Mucosa of stomach (tissue), 1 donor: ENCODE measurements around the gene CLC.
"Not testable (repeated sequence)": the region's sequence is repeated elsewhere in the genome, so short reads cannot be mapped to it uniquely, and the experiment has no call there.

Experiments used
- H3K27me3 ChIP-seq: one replicate; pipeline ENCODE4 v1.7.0; 2013; ENCODE audit warnings: mild to moderate bottlenecking, low read length; ENCODE audit not compliant: control insufficient read depth, insufficient read depth
- H3K36me3 ChIP-seq: one replicate; pipeline ENCODE4 v1.7.0; 2013; ENCODE audit warnings: low read length; ENCODE audit not compliant: control insufficient read depth, insufficient read depth
- H3K4me1 ChIP-seq: one replicate; pipeline ENCODE4 v1.7.0; 2013; ENCODE audit warnings: mild to moderate bottlenecking, low read length; ENCODE audit not compliant: control insufficient read depth, insufficient read depth
- H3K4me3 ChIP-seq: one replicate; pipeline ENCODE4 v1.7.0; 2013; ENCODE audit warnings: low read length
- H3K9ac ChIP-seq: one replicate; pipeline ENCODE4 v1.7.0; 2013; ENCODE audit warnings: mild to moderate bottlenecking, low read length, moderate library complexity
- H3K9me3 ChIP-seq: one replicate; pipeline ENCODE4 v1.7.0; 2013; ENCODE audit warnings: mild to moderate bottlenecking, low read length, moderate library complexity; ENCODE audit not compliant: control insufficient read depth
- donor health status: Pancreatic carcinoma.

CLC gene

GRCh38 chr19:39737891-39738290, at the start of gene CLC:
Gene CLC (minus strand): TSS chr19:39738029. CDS start chr19:39737952, 77 bp downstream.
- Histone ChIP-seq H3K9ac (no peak within 1 kb of the TSS), H3K9me3 (no peaks in the 10 kb centered on the region), H3K27me3 (no peaks in the 10 kb centered on the region), H3K36me3 (no peaks in the 10 kb centered on the region), H3K4me1 (no peaks in the 10 kb centered on the region), H3K4me3 (no peak within 1 kb of the TSS)

- Histone ChIP-seq H3K9ac (no peak overlapping the region), H3K36me3 (no peaks in the 10 kb centered on the region), H3K4me1 (no peaks in the 10 kb centered on the region), H3K9me3 (no peaks in the 10 kb centered on the region), H3K27me3 (peaks cover 4% of the 10 kb centered on the region), H3K4me3 (no peak overlapping the region)
These were observed 43.1 kb upstream of the CLC start for GRCh38 chr19:39780894-39781293.

GRCh38 chr19:39778763-39779162, 40.9 kb upstream of the CLC start, which contains the start of gene LEUTX:
Gene LEUTX (plus strand): TSS chr19:39778854. CDS start chr19:39778921, 67 bp downstream.
- H3K27me3 ChIP-seq, result no peaks in the 10 kb centered on the region
- H3K9me3 ChIP-seq, result no peaks in the 10 kb centered on the region
- H3K4me3 ChIP-seq, result no peak within 1 kb of the TSS
- H3K9ac ChIP-seq, result no peak within 1 kb of the TSS
- no peaks in the 10 kb centered on the region for H3K4me1 ChIP-seq
- H3K36me3 ChIP-seq, result no peaks in the 10 kb centered on the region

- no peaks in the 10 kb centered on the region for H3K9me3 ChIP-seq
- H3K27me3 ChIP-seq, result no peaks in the 10 kb centered on the region
- H3K9ac ChIP-seq, result no peak overlapping the region
- H3K4me1 ChIP-seq, result no peaks in the 10 kb centered on the region
- H3K4me3 ChIP-seq, result no peak overlapping the region
- no peaks in the 10 kb centered on the region for H3K36me3 ChIP-seq
These were observed 31.0 kb upstream of the CLC start for GRCh38 chr19:39768786-39769185.

GRCh38 chr19:39768334-39768733, 30.5 kb upstream of the CLC start:
- no peaks in the 10 kb centered on the region for H3K36me3 ChIP-seq
- H3K9me3 ChIP-seq, result no peaks in the 10 kb centered on the region
- no peak overlapping the region for H3K4me3 ChIP-seq
- H3K9ac ChIP-seq, result no peak overlapping the region
- H3K27me3 ChIP-seq, result no peaks in the 10 kb centered on the region
- no peaks in the 10 kb centered on the region for H3K4me1 ChIP-seq

GRCh38 chr19:39765091-39766076, 27.6 kb upstream of the CLC start:
- Histone ChIP-seq H3K27me3 (no peaks in the 10 kb centered on the region), H3K36me3 (no peaks in the 10 kb centered on the region), H3K4me3 (no peak overlapping the region), H3K4me1 (no peaks in the 10 kb centered on the region), H3K9ac (no peak overlapping the region), H3K9me3 (no peaks in the 10 kb centered on the region)

- not testable (repeated sequence) for H3K4me1 ChIP-seq, H3K4me3 ChIP-seq, H3K27me3 ChIP-seq, H3K9me3 ChIP-seq, H3K36me3 ChIP-seq, H3K9ac ChIP-seq
These were observed 24.0 kb upstream of the CLC start for GRCh38 chr19:39761851-39762250.

- Histone ChIP-seq H3K4me3 (no peak overlapping the region), H3K9ac (no peak overlapping the region), H3K27me3 (peaks cover 4% of the 10 kb centered on the region), H3K4me1 (no peaks in the 10 kb centered on the region), H3K36me3 (no peaks in the 10 kb centered on the region), H3K9me3 (no peaks in the 10 kb centered on the region)
These were observed 21.8 kb upstream of the CLC start for GRCh38 chr19:39759457-39760184.

- peaks cover 4% of the 10 kb centered on the region for H3K27me3 ChIP-seq
- no peak overlapping the region for H3K9ac ChIP-seq
- H3K4me3 ChIP-seq, result no peak overlapping the region
- no peaks in the 10 kb centered on the region for H3K36me3 ChIP-seq
- H3K4me1 ChIP-seq, result no peaks in the 10 kb centered on the region
- no peaks in the 10 kb centered on the region for H3K9me3 ChIP-seq
These were observed 17.1 kb upstream of the CLC start for GRCh38 chr19:39754971-39755370.

DNA sequence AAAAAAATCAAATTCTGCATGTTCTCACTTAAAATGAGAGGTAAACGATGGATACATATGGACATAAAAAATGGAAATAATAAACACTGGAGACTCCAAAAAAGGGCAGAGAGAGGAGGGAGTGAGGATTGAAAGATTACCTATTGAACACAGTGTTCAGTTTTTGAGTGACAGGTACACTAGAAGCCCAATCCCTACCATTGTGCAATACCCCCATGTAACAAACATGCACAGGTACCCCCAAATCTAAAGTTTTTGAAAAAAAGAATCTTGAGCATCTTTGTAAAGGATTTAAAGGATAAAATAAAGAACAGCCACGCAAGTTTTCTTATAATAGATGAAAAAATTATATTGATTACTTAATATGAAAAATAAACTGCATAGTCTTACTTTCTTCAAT, 16.7 kb upstream of the CLC start:
- H3K36me3 ChIP-seq, result no peaks in the 10 kb centered on the region
- H3K4me3 ChIP-seq, result no peak overlapping the region
- H3K9ac ChIP-seq, result no peak overlapping the region
- H3K4me1 ChIP-seq, result no peaks in the 10 kb centered on the region
- no peaks in the 10 kb centered on the region for H3K9me3 ChIP-seq
- peaks cover 4% of the 10 kb centered on the region for H3K27me3 ChIP-seq

GRCh38 chr19:39752795-39753194, 15.0 kb upstream of the CLC start:
- Histone ChIP-seq H3K36me3 (no peaks in the 10 kb centered on the region), H3K9ac (no peak overlapping the region), H3K27me3 (no peaks in the 10 kb centered on the region), H3K4me1 (no peaks in the 10 kb centered on the region), H3K9me3 (no peaks in the 10 kb centered on the region), H3K4me3 (no peak overlapping the region)

DNA sequence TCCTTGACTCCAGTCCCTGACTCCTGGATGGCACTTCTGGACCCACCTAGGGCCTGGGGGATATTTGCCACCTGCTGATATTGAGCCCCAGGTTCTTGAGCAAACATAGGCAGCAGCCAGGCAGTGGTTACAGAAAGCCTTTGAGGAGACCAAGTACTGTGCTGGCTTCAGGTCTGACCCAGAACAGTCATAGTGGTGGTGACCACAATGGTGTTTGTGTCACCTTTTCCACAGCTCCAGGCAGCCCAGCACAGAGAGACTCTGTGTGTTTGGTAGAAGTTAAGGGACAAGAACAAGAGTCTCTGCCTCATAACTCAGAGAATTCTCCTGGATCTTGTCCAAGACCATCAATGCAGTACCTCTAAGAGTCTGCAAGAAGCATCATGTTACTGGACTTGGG, 14.6 kb upstream of the CLC start:
- no peaks in the 10 kb centered on the region for H3K36me3 ChIP-seq
- no peak overlapping the region for H3K9ac ChIP-seq
- no peaks in the 10 kb centered on the region for H3K4me1 ChIP-seq
- no peaks in the 10 kb centered on the region for H3K9me3 ChIP-seq
- H3K4me3 ChIP-seq, result no peak overlapping the region
- no peaks in the 10 kb centered on the region for H3K27me3 ChIP-seq
